B cell (primary cell): ENCODE data around the gene EPB41L4A. TPM values are rescaled to one million over a fixed set of nuclear protein-coding genes. Genes with fewer than 3 reads are reported as not detected.

Source experiments
- ATAC-seq: fragments of 200-7000 bp; cut with Tn5 transposase; one replicate; pipeline ENCODE4 v1.10.0; 2021; ENCODE audit warnings: low read depth, mild to moderate bottlenecking, moderate number of reproducible peaks, moderate library complexity
- CTCF ChIA-PET: fragments of 350-600 bp; sonication (Branson Sonifier 250); formaldehyde crosslinking; loops from one replicate; lab custom pipeline; 2021; ENCODE audit warnings: antibody characterized with exemption, inconsistent platforms; lab: Charles Lee
- POLR2A ChIA-PET: fragments of 350-600 bp; sonication (Branson Sonifier 250); formaldehyde crosslinking; loops from one replicate; lab custom pipeline; 2021; ENCODE audit warnings: antibody characterized with exemption; lab: Charles Lee
- DNase-seq: peaks from one replicate; pipeline ENCODE4 v3.0.0; 2013
- H2AFZ ChIP-seq: 2 replicates; pipeline ENCODE4 v1.6.1; 2012; ENCODE audit warnings: mild to moderate bottlenecking, low read depth, low read length; ENCODE audit not compliant: insufficient read depth, poor library complexity, severe bottlenecking
- H3K27ac ChIP-seq, 2 donors: 1 replicate in 1 of 2; 2 replicates in 1 of 2; pipeline ENCODE4 v1.5.1; 2012 to 2013; ENCODE audit warnings: low read length in 2 of 2, mild to moderate bottlenecking in 2 of 2, moderate library complexity in 1 of 2
- H3K27me3 ChIP-seq, 4 experiments: fragments of 200-600 bp in 1 of 4; sonication (generic) in 1 of 4; replicated peaks in 1 of 4; 1 replicate in 2 of 4; 2 replicates in 2 of 4; pipeline versions ENCODE4 v1.6.1 to v1.7.0; 2013 to 2016; ENCODE audit warnings: low read length in 3 of 4, mild to moderate bottlenecking in 2 of 4, mixed read lengths in 1 of 4, moderate library complexity in 1 of 4; ENCODE audit not compliant: insufficient read depth in 4 of 4, control insufficient read depth in 3 of 4; ENCODE audit errors: control extremely low read depth in 1 of 4
- H3K36me3 ChIP-seq, 2 experiments: replicated peaks in 1 of 2; 1 replicate in 1 of 2; 2 replicates in 1 of 2; pipeline versions ENCODE4 v1.6.1 to v1.7.1; 2013; ENCODE audit warnings: low read length in 1 of 2; ENCODE audit not compliant: insufficient read depth in 2 of 2, control insufficient read depth in 1 of 2; ENCODE audit errors: control extremely low read depth in 1 of 2, extremely low read depth in 1 of 2
- H3K4me1 ChIP-seq, 2 donors: fragments of 200-600 bp in 1 of 2; sonication (generic) in 1 of 2; 1 replicate in 1 of 2; 2 replicates in 1 of 2; pipeline versions ENCODE4 v1.5.1 to v1.6.1; 2013 to 2017; ENCODE audit warnings: low read length in 2 of 2; ENCODE audit not compliant: control insufficient read depth in 2 of 2, insufficient read depth in 2 of 2
- H3K4me2 ChIP-seq: replicated peaks from 2 replicates; pipeline ENCODE3; 2012; ENCODE audit warnings: mild to moderate bottlenecking, low read depth, low read length; ENCODE audit not compliant: poor library complexity, severe bottlenecking
- H3K4me3 ChIP-seq, 5 experiments: fragments of 200-600 bp in 1 of 5; sonication (generic) in 1 of 5; 1 replicate in 3 of 5; 2 replicates in 2 of 5; pipeline versions ENCODE4 v1.5.1 to v1.7.0; 2011 to 2016; ENCODE audit warnings: low read length in 4 of 5, mild to moderate bottlenecking in 4 of 5, low read depth in 2 of 5, control low read depth in 1 of 5, moderate library complexity in 1 of 5; ENCODE audit not compliant: insufficient read depth in 1 of 5; ENCODE audit errors: control extremely low read depth in 1 of 5, extremely low read depth in 1 of 5
- H3K79me2 ChIP-seq: fragments of 200-600 bp; sonication (generic); one replicate; pipeline ENCODE4 v1.6.0; 2016; ENCODE audit warnings: low read length; ENCODE audit not compliant: control insufficient read depth, insufficient read depth
- H3K9ac ChIP-seq: fragments of 200-600 bp; sonication (generic); 2 replicates; pipeline ENCODE4 v1.6.1; 2017; ENCODE audit warnings: mild to moderate bottlenecking, low read length, moderate library complexity
- H3K9me3 ChIP-seq, 3 donors: one replicate each; pipeline versions ENCODE4 v1.6.1 to v1.7.1; 2013; ENCODE audit warnings: low read length in 2 of 3; ENCODE audit not compliant: control insufficient read depth in 2 of 3, insufficient read depth in 1 of 3; ENCODE audit errors: control extremely low read depth in 1 of 3
- H4K20me1 ChIP-seq: 2 replicates; pipeline ENCODE4 v1.6.0; 2012; ENCODE audit warnings: mild to moderate bottlenecking, low read length; ENCODE audit not compliant: insufficient read depth, control insufficient read depth, poor library complexity, severe bottlenecking
- H3K27ac Mint-ChIP-seq: one replicate; pipeline ENCODE4 v1.8.0; 2021; ENCODE audit warnings: mixed read lengths
- H3K27me3 Mint-ChIP-seq: one replicate; pipeline ENCODE4 v1.8.0; 2021; ENCODE audit warnings: mixed read lengths
- H3K4me1 Mint-ChIP-seq: one replicate; pipeline ENCODE4 v1.8.0; 2021; ENCODE audit warnings: mixed read lengths
- H3K4me3 Mint-ChIP-seq: one replicate; pipeline ENCODE4 v1.8.0; 2021; ENCODE audit warnings: mixed read lengths
- H3K9me3 Mint-ChIP-seq: one replicate; pipeline ENCODE4 v1.8.0; 2022; ENCODE audit warnings: mixed read lengths; ENCODE audit not compliant: insufficient read depth
- EZH2 ChIP-seq: IDR thresholded peaks from 2 replicates; pipeline ENCODE4 v1.6.1; 2012; ENCODE audit warnings: borderline replicate concordance, low read depth, mild to moderate bottlenecking, moderate library complexity, low read length; ENCODE audit not compliant: insufficient read depth, poor library complexity, severe bottlenecking
- WGBS: methylation state at CpG from one replicate; pipeline ENCODE4 v1.1.5; 2013; ENCODE audit warnings: missing lambda C conversion rate; ENCODE audit not compliant: insufficient coverage; 5-methylcytosine and 5-hydroxymethylcytosine counted together
- intact Hi-C: fragments of 100-400 bp; cut with micrococcal nuclease; formaldehyde crosslinking; loops from one replicate; pipeline ENCODE4 v1.10.0; 2022
- polyA plus RNA-seq: library from polyadenylated mRNA; depleted of rRNA; stranded (reverse); fragments of >200 nt; gene quantifications from 2 replicates; pipeline ENCODE4 v1.2.3, GENCODE V29; 2012
- total RNA-seq, 2 donors: library from RNA; stranded (reverse); fragments of 120-200 nt in 1 of 2; gene quantifications; 1 replicate in 1 of 2; 2 replicates in 1 of 2; pipeline versions ENCODE4 v1.2.3 to v1.2.4, GENCODE V29; 2013 to 2022
- TF ChIP-seq, protein P1 (sequence below): fragments of 200-600 bp; IDR thresholded peaks from one replicate; pipeline ENCODE4 v1.8.0; 2022; ENCODE audit warnings: antibody characterized with exemption, mild to moderate bottlenecking

The EPB41L4A gene
- total and polyA plus RNA-seq, 2 donors (not counting 1 experiment from before 2014, with no cell fraction given): 1.8 to 12.9 TPM

DNA sequence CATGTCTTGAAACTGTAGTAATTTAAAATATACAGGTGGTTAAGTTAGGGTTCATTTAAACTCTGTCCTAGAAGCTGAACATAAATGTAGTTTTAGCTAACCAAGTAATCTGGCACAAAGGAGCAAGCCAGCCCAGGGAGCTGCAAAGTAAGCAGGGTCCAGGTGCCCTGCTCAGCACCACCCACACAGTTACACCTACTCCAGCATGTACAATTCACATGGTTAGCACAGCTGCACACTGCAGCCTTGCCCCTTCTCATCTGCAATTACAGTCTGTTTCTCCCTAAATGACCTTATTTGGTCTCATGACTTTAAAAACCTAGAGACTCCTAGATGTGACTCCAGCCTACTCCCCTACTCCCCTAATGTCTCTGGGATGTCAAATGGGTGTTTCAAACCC lies 128.4 kb downstream of the EPB41L4A start:
- no peaks in the 10 kb centered on the region for H3K27me3 Mint-ChIP-seq
- Histone ChIP-seq H3K4me3 (no peak overlapping the region), H3K79me2 (no peaks in the 10 kb centered on the region), H3K4me2 (no peak overlapping the region), H3K9me3 (no peaks in the 10 kb centered on the region), H3K27ac (no peak overlapping the region), H3K27me3 (no peaks in the 10 kb centered on the region), H2AFZ (no peak overlapping the region), H4K20me1 (no peaks in the 10 kb centered on the region), H3K9ac (no peak overlapping the region), H3K36me3 (no peaks in the 10 kb centered on the region), H3K4me1 (no peaks in the 10 kb centered on the region)
- no peaks in the 10 kb centered on the region for H3K9me3 Mint-ChIP-seq
- POLR2A ChIA-PET: no interaction called here
- no peak for DNase-seq
- no peak for TF ChIP-seq EZH2
- TF ChIP-seq, protein P1, sequence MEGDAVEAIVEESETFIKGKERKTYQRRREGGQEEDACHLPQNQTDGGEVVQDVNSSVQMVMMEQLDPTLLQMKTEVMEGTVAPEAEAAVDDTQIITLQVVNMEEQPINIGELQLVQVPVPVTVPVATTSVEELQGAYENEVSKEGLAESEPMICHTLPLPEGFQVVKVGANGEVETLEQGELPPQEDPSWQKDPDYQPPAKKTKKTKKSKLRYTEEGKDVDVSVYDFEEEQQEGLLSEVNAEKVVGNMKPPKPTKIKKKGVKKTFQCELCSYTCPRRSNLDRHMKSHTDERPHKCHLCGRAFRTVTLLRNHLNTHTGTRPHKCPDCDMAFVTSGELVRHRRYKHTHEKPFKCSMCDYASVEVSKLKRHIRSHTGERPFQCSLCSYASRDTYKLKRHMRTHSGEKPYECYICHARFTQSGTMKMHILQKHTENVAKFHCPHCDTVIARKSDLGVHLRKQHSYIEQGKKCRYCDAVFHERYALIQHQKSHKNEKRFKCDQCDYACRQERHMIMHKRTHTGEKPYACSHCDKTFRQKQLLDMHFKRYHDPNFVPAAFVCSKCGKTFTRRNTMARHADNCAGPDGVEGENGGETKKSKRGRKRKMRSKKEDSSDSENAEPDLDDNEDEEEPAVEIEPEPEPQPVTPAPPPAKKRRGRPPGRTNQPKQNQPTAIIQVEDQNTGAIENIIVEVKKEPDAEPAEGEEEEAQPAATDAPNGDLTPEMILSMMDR: no peak
- H3K27ac Mint-ChIP-seq: no peak overlapping the region
- intact Hi-C loops: no loop called here
- no peak for ATAC-seq
- H3K4me3 Mint-ChIP-seq: no peak overlapping the region
- no peaks in the 10 kb centered on the region for H3K4me1 Mint-ChIP-seq
- CTCF ChIA-PET: no interaction called here

DNA sequence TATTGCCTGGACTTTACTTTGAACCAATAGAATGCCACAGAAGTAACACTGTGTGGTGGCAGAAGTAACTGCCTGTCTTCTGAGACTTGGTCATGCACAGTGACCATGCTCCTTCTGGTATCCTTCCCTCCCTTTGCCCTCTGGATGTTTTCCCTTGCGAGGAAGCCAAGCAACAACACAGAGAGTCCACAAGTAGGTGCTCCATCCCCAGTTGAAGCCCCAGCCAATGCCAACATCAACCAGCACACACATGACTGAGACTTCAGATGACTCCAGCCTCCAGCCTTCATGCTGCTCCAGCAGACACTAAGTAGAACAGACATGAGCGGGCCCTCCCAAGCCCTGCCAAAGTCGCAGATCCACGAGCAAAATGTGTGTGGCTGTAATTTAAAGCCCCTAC lies 129.6 kb downstream of the EPB41L4A start:
- no peak for TF ChIP-seq EZH2
- TF ChIP-seq, protein P1: no peak
- H3K4me3 Mint-ChIP-seq: no peak overlapping the region
- intact Hi-C loops: no loop called here
- H3K9ac ChIP-seq: no peak overlapping the region
- H3K36me3 ChIP-seq: no peaks in the 10 kb centered on the region
- no peaks in the 10 kb centered on the region for H3K27me3 Mint-ChIP-seq
- no peaks in the 10 kb centered on the region for H3K4me1 Mint-ChIP-seq
- WGBS: 92% methylated on average over 2 of the region's 4 CpGs
- no peaks in the 10 kb centered on the region for H3K79me2 ChIP-seq
- no peaks in the 10 kb centered on the region for H3K27me3 ChIP-seq
- H3K4me3 ChIP-seq: no peak overlapping the region
- no peaks in the 10 kb centered on the region for H3K4me1 ChIP-seq
- no peak overlapping the region for H3K27ac ChIP-seq
- no peak for ATAC-seq
- ChIA-PET POLR2A (no interaction called here), CTCF (no interaction called here)
- no peak overlapping the region for H2AFZ ChIP-seq
- no peaks in the 10 kb centered on the region for H3K9me3 Mint-ChIP-seq
- H3K27ac Mint-ChIP-seq: no peak overlapping the region
- H4K20me1 ChIP-seq: no peaks in the 10 kb centered on the region
- no peak overlapping the region for H3K4me2 ChIP-seq
- DNase-seq: no peak
- H3K9me3 ChIP-seq: no peaks in the 10 kb centered on the region
